Stimulated activated CD8-positive, alpha-beta memory T cell treated with anti-CD3 and anti-CD28 coated beads, Interleukin-4, amount 100 ng/mL, for 4 hours (primary cell): ENCODE results near the gene RSKR.
"Not testable (repeated sequence)": the region's sequence is repeated elsewhere in the genome, so short reads cannot be mapped to it uniquely, and the experiment has no call there.

ENCODE experiments used
- DNase-seq, 2 donors: peaks; one replicate each; pipeline ENCODE4 v3.0.0-alpha.2; 2020; ENCODE audit warnings: low read depth in 2 of 2, low spot score in 1 of 2

Gene RSKR

GRCh38 chr17:28578246-28579195 lies 35.5 kb downstream of the RSKR start:
- DNase-seq = no peak

- no peak for DNase-seq
These were observed 36.5 kb downstream of the RSKR start for GRCh38 chr17:28577466-28577824.

GRCh38 chr17:28576758-28577465 lies 37.1 kb downstream of the RSKR start, which contains the start of gene ALDOC:
Gene ALDOC, minus strand, starts transcription at chr17:28576895. Its CDS starts 1,363 bp downstream, at chr17:28575532.
- peak; percentile 91 to 96 for DNase-seq

- DNase-seq = not testable (repeated sequence)
These were observed 38.0 kb downstream of the RSKR start for GRCh38 chr17:28576016-28576415.

- no peak for DNase-seq
These were observed 38.7 kb downstream of the RSKR start for GRCh38 chr17:28575126-28575795.

GRCh38 chr17:28574526-28574925 lies 39.5 kb downstream of the RSKR start:
- no peak for DNase-seq

- DNase-seq = no peak
These were observed 40.0 kb downstream of the RSKR start for GRCh38 chr17:28573966-28574480.

- no peak for DNase-seq
These were observed 40.5 kb downstream of the RSKR start for GRCh38 chr17:28573521-28573920.

- DNase-seq = no peak
These were observed 41.0 kb downstream of the RSKR start for GRCh38 chr17:28573040-28573380.

- DNase-seq = no peak
These were observed 41.5 kb downstream of the RSKR start for GRCh38 chr17:28572259-28573039.

- DNase-seq = peak; percentile 78 to 80
These were observed 42.4 kb downstream of the RSKR start, which contains the start of gene PIGS for GRCh38 chr17:28571361-28572122. Gene PIGS, minus strand, starts transcription at chr17:28571524. Its CDS starts 28 bp downstream, at chr17:28571496.

GRCh38 chr17:28570716-28571360 lies 43.1 kb downstream of the RSKR start:
- no peak for DNase-seq

- DNase-seq = no peak
These were observed 44.5 kb downstream of the RSKR start for GRCh38 chr17:28569446-28569845.

- no peak for DNase-seq
These were observed 46.4 kb downstream of the RSKR start for GRCh38 chr17:28567604-28568003.

- no peak for DNase-seq
These were observed 50.5 kb downstream of the RSKR start for GRCh38 chr17:28563475-28563874.
